Measurements from ENCODE around the gene KLF2.

DNA sequence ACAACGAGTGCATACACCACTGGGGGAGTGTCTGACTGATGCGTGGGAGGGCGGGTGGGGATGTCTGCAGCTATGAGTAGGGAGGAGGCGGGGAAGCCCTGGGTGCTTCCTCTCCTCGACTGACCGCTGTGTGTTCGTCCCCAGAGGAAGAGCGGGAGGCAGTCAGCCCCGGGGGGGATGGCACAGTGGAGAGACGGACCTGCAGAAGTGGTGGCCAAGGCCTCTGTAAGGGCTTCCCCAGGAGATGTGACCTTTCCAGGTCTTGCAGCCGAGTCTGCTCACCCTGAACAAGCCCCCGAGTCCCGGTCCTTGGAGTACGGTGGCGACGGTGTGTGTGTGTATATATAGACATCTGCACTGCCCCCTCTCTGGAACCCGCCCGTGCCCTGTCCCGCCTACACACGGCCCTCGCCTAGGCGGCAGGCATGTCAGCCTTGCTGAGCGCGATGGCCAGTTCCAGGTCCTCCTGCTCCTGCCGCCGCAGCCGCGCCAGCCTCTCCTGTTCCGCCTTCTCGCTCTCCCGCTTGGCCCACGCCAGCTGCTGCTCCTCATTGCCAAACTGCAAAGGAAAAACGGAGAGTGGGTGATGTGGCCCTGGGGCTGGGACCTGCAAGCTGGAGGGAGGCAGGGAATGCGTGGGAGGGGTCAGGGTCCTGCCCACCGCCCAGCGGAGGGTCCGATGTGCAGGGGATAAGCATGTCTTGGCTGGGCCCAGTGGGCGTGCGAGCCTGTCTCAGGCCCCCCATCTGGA, 30.8 kb downstream of the KLF2 start:
- TF ChIP-seq POLR2AphosphoS5 (IDR thresholded peaks at IDR 0.05) = no peak
- TF ChIP-seq, protein P1, sequence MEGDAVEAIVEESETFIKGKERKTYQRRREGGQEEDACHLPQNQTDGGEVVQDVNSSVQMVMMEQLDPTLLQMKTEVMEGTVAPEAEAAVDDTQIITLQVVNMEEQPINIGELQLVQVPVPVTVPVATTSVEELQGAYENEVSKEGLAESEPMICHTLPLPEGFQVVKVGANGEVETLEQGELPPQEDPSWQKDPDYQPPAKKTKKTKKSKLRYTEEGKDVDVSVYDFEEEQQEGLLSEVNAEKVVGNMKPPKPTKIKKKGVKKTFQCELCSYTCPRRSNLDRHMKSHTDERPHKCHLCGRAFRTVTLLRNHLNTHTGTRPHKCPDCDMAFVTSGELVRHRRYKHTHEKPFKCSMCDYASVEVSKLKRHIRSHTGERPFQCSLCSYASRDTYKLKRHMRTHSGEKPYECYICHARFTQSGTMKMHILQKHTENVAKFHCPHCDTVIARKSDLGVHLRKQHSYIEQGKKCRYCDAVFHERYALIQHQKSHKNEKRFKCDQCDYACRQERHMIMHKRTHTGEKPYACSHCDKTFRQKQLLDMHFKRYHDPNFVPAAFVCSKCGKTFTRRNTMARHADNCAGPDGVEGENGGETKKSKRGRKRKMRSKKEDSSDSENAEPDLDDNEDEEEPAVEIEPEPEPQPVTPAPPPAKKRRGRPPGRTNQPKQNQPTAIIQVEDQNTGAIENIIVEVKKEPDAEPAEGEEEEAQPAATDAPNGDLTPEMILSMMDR (IDR thresholded peaks at IDR 0.05) = no peak
- no peak for TF ChIP-seq EP300 (IDR thresholded peaks at IDR 0.05)
